HEK293 (cell line): ENCODE results near the gene PLCE1.

Experiments
- ZNF660 ChIP-seq: fragments of 450-650 bp; IDR thresholded peaks from 2 replicates; pipeline ENCODE4 v1.5.1; 2018; ENCODE audit warnings: missing biosample characterization, mild to moderate bottlenecking, missing genetic modification characterization
- TF ChIP-seq, protein P1 (sequence below): fragments of 450-650 bp; formaldehyde crosslinking; IDR thresholded peaks from 2 replicates; pipeline ENCODE4 v1.5.1; 2016; ENCODE audit warnings: missing biosample characterization, missing genetic modification characterization, borderline replicate concordance

DNA sequence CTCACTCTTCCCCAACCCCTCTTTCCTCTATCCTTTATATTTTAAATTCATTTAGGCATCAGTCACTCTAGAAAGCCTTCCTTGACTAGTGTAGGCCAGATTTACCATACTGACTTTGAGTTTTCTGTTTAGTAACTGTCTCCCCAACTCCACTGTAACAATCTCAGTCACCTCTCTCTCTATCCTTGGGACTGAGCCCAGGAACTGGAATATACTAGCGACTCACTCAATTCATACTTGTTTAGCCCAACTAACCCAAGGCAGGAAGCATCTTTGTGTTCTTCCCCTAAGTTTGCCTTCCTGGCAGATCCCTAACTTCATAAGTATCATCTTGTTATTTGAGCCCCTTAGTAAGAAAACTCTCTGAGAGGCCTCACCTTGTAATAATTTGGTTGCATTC is 19.1 kb downstream of the PLCE1 start:
- TF ChIP-seq ZNF660, result no peak
- TF ChIP-seq, protein P1, sequence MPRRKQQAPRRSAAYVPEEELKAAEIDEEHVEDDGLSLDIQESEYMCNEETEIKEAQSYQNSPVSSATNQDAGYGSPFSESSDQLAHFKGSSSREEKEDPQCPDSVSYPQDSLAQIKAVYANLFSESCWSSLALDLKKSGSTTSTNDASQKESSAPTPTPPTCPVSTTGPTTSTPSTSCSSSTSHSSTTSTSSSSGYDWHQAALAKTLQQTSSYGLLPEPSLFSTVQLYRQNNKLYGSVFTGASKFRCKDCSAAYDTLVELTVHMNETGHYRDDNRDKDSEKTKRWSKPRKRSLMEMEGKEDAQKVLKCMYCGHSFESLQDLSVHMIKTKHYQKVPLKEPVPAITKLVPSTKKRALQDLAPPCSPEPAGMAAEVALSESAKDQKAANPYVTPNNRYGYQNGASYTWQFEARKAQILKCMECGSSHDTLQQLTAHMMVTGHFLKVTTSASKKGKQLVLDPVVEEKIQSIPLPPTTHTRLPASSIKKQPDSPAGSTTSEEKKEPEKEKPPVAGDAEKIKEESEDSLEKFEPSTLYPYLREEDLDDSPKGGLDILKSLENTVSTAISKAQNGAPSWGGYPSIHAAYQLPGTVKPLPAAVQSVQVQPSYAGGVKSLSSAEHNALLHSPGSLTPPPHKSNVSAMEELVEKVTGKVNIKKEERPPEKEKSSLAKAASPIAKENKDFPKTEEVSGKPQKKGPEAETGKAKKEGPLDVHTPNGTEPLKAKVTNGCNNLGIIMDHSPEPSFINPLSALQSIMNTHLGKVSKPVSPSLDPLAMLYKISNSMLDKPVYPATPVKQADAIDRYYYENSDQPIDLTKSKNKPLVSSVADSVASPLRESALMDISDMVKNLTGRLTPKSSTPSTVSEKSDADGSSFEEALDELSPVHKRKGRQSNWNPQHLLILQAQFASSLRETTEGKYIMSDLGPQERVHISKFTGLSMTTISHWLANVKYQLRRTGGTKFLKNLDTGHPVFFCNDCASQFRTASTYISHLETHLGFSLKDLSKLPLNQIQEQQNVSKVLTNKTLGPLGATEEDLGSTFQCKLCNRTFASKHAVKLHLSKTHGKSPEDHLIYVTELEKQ (tag by site-specific recombination), result no peak
